Panc1 (cell line): ENCODE results near the gene DTNB. TPM values are rescaled to one million over a fixed set of nuclear protein-coding genes. Genes with fewer than 3 reads are reported as not detected.

Experiments used
- ATAC-seq: fragments of 200-7000 bp; cut with Tn5 transposase; 2 replicates; pipeline ENCODE4 v1.9.1; 2020; ENCODE audit warnings: mild to moderate bottlenecking, moderate library complexity
- BruUV-seq: library from RNA; stranded (reverse); fragments of 400-500 nt; replicated peaks from 2 replicates; lab custom pipeline; 2021; lab: Mats Ljungman, UMichigan
- CTCF ChIA-PET: fragments of 300-600 bp; sonication (Branson Sonifier 250); formaldehyde crosslinking; loops from one replicate; lab custom pipeline; 2022; ENCODE audit warnings: antibody characterized with exemption; lab: Charles Lee
- POLR2A ChIA-PET: fragments of 300-600 bp; sonication (Branson Sonifier 250); formaldehyde crosslinking; loops from one replicate; lab custom pipeline; 2022; ENCODE audit warnings: antibody characterized with exemption; lab: Charles Lee
- DNase-seq: peaks from one replicate; pipeline ENCODE4 v3.0.0-alpha.2; 2010; ENCODE audit warnings: low read depth, low spot score
- H3K27ac ChIP-seq: 2 replicates; pipeline ENCODE4 v1.5.1; 2011; ENCODE audit warnings: mild to moderate bottlenecking, low read length, inconsistent platforms
- H3K27me3 ChIP-seq: fragments of 200-500 bp; sonication (Bioruptor generic); 2 replicates; pipeline ENCODE4 v1.6.0; 2014; ENCODE audit warnings: low read length, inconsistent platforms; ENCODE audit not compliant: control insufficient read depth, insufficient read depth
- H3K36me3 ChIP-seq: fragments of 200-500 bp; sonication (Bioruptor generic); 2 replicates; pipeline ENCODE4 v1.5.1; 2014; ENCODE audit warnings: inconsistent platforms, mild to moderate bottlenecking, low read length, moderate library complexity; ENCODE audit not compliant: control insufficient read depth, insufficient read depth
- H3K4me1 ChIP-seq: 2 replicates; pipeline ENCODE4 v1.5.1; 2011; ENCODE audit warnings: inconsistent platforms, mild to moderate bottlenecking, low read length, moderate library complexity; ENCODE audit not compliant: control insufficient read depth, insufficient read depth
- H3K4me3 ChIP-seq, 2 experiments: 2 replicates each; pipeline ENCODE4 v1.5.1; 2011 to 2012; ENCODE audit warnings: low read depth in 2 of 2, low read length in 2 of 2, mild to moderate bottlenecking in 2 of 2, inconsistent platforms in 1 of 2, moderate library complexity in 1 of 2
- H3K9me3 ChIP-seq: fragments of 200-500 bp; sonication (Bioruptor generic); 2 replicates; pipeline ENCODE4 v1.5.1; 2014; ENCODE audit warnings: low read depth, mild to moderate bottlenecking, inconsistent platforms, low read length, moderate library complexity; ENCODE audit not compliant: control insufficient read depth, insufficient read depth
- CTCF ChIP-seq: fragments of 450-650 bp; IDR thresholded peaks from 2 replicates; pipeline ENCODE4 v1.5.1; 2017; ENCODE audit warnings: mild to moderate bottlenecking
- POLR2AphosphoS5 ChIP-seq: IDR thresholded peaks from 2 replicates; pipeline ENCODE4 v1.6.1; 2012; ENCODE audit warnings: mild to moderate bottlenecking, low read depth, low read length, moderate library complexity
- REST ChIP-seq, 2 experiments: IDR thresholded peaks; 2 replicates each; pipeline ENCODE4 v1.6.1; 2011 to 2012; ENCODE audit warnings: low read depth in 2 of 2, control low read depth in 1 of 2, low read length in 1 of 2, mild to moderate bottlenecking in 1 of 2, moderate library complexity in 1 of 2; ENCODE audit not compliant: insufficient read depth in 1 of 2
- SIN3A ChIP-seq: IDR thresholded peaks from 2 replicates; pipeline ENCODE4 v1.6.1; 2012; ENCODE audit warnings: low read depth, mild to moderate bottlenecking, low read length, moderate library complexity, borderline replicate concordance; ENCODE audit not compliant: insufficient read depth
- TCF7L2 ChIP-seq: IDR thresholded peaks from 2 replicates; pipeline ENCODE4 v1.6.1; 2011; ENCODE audit warnings: mild to moderate bottlenecking, low read depth, low read length, inconsistent platforms
- in situ Hi-C: cut with HindIII; loops from 2 replicates; pipeline ENCODE4 v1.10.0; 2016; ENCODE audit warnings: low sequenced_read_pairs, low pct_unique_long_range_greater_than_20kb
- intact Hi-C: fragments of 100-400 bp; cut with micrococcal nuclease; formaldehyde crosslinking; loops from one replicate; pipeline ENCODE4 v1.10.0; 2022; ENCODE audit not compliant: unreplicated experiment
- total RNA-seq: library from RNA; stranded (reverse); gene quantifications from one replicate; pipeline ENCODE4 v1.2.1, GENCODE V29; 2021; ENCODE audit not compliant: unreplicated experiment

DTNB gene
- total RNA-seq, 1 experiment from 2014 or later = 37.8 TPM

GRCh38 chr2:25598911-25599310 lies 74.5 kb downstream of the DTNB start:
- no peak for TF ChIP-seq CTCF
- H3K4me1 ChIP-seq = no peaks in the 10 kb centered on the region
- H3K27me3 ChIP-seq = no peaks in the 10 kb centered on the region
- in situ Hi-C loops = no loop called here
- no peak overlapping the region for H3K4me3 ChIP-seq
- intact Hi-C loops = no loop called here
- no TSS peak for BruUV-seq
- H3K27ac ChIP-seq = no peak overlapping the region
- POLR2A ChIA-PET = no interaction called here
- DNase-seq (no peak), ATAC-seq (no peak)
- no peaks in the 10 kb centered on the region for H3K9me3 ChIP-seq
- no peaks in the 10 kb centered on the region for H3K36me3 ChIP-seq
- CTCF ChIA-PET = interaction anchor here (0.6 to 0.7 kb wide), 2 partner anchors 228 to 433 kb away, joined by 3 to 5 read pairs; no protein-coding TSS in a partner anchor

GRCh38 chr2:25598332-25598731 lies 75.0 kb downstream of the DTNB start:
- CTCF ChIA-PET = no interaction called here
- H3K27ac ChIP-seq = no peak overlapping the region
- no peak for DNase-seq
- no peaks in the 10 kb centered on the region for H3K36me3 ChIP-seq
- no peak overlapping the region for H3K4me3 ChIP-seq
- H3K4me1 ChIP-seq = no peaks in the 10 kb centered on the region
- no TSS peak for BruUV-seq
- in situ Hi-C loops = no loop called here
- POLR2A ChIA-PET = no interaction called here
- ATAC-seq = no peak
- no peaks in the 10 kb centered on the region for H3K9me3 ChIP-seq
- intact Hi-C loops = no loop called here
- H3K27me3 ChIP-seq = no peaks in the 10 kb centered on the region
- TF ChIP-seq POLR2AphosphoS5 (no peak), TCF7L2 (no peak), CTCF (no peak)

GRCh38 chr2:25597881-25598280 lies 75.5 kb downstream of the DTNB start:
- CTCF ChIA-PET = interaction anchor here (0.6 kb wide), 1 partner anchor 104 kb away, joined by 7 read pairs; no protein-coding TSS in a partner anchor
- Histone ChIP-seq H3K4me3 (no peak overlapping the region), H3K36me3 (no peaks in the 10 kb centered on the region), H3K27ac (no peak overlapping the region), H3K9me3 (no peaks in the 10 kb centered on the region), H3K27me3 (no peaks in the 10 kb centered on the region), H3K4me1 (no peaks in the 10 kb centered on the region)
- in situ Hi-C loops (no loop called here), intact Hi-C loops (no loop called here)
- TF ChIP-seq POLR2AphosphoS5 (no peak), REST (IDR thresholded peaks at IDR 0.05; ENCODE audit: insufficient read depth in 1 of 2, low read depth in 2 of 2, low read length in 1 of 2) (no peak), TCF7L2 (no peak), SIN3A (no peak), CTCF (no peak)
- ATAC-seq = no peak
- DNase-seq = no peak
- BruUV-seq = no TSS peak
- POLR2A ChIA-PET = no interaction called here
